Measurements from ENCODE around the gene FBXW11. TPM values are rescaled to one million over a fixed set of nuclear protein-coding genes. Genes with fewer than 3 reads are reported as not detected.
A peak's percentile ranks its signal among the peaks of the same experiment; 100 is the strongest.

The FBXW11 gene
- total and polyA plus RNA-seq, 10 of the 15 experiments (the other 5 are each of a cell fraction or from before 2014, with no cell fraction given): 4.3 to 61.5 (median 40.0) TPM

GRCh38 chr5:172048170-172048422 is 41.7 kb upstream of the FBXW11 start (continued):
- no peak for TF ChIP-seq CUX1 (IDR thresholded peaks at IDR 0.05; ENCODE audit: insufficient replicate concordance, low read depth, low read length)

GRCh38 chr5:172046593-172046992 is 40.2 kb upstream of the FBXW11 start:
- ChIA-PET SMC1A (ENCODE audit: uncharacterized antibody, unreplicated experiment) (interaction anchor here (1.0 to 4.9 kb wide), 2 partner anchors 135 to 140 kb away, joined by 4 to 23 read pairs; no protein-coding TSS in a partner anchor), RAD21 (ENCODE audit: unreplicated experiment) (interaction anchor here (0.5 to 3.4 kb wide), 3 partner anchors 11 to 392 kb away, joined by 3 to 16 read pairs (median 3); no protein-coding TSS in a partner anchor), CTCF (interaction anchor here (1.4 to 3.4 kb wide), 3 partner anchors 12 to 135 kb away, joined by 4 to 15 read pairs (median 5); no protein-coding TSS in a partner anchor), POLR2A (interaction anchor here (0.6 kb wide), 1 partner anchor 135 kb away, joined by 3 read pairs; no protein-coding TSS in a partner anchor)
- Histone ChIP-seq H3K36me3 (ENCODE audit: control insufficient read depth in 2 of 2, insufficient read depth in 2 of 2, low read length in 1 of 2) (peaks cover 12 to 39% of the 10 kb centered on the region in 2 experiments), H3K4me3 (no peak overlapping the region), H3K4me1 (ENCODE audit: control insufficient read depth, insufficient read depth, low read length) (no peaks in the 10 kb centered on the region), H3K27ac (ENCODE audit: control insufficient read depth, insufficient read depth) (no peak overlapping the region), H3K27me3 (replicated peaks in 1 of 2; ENCODE audit: control insufficient read depth in 2 of 2, insufficient read depth in 2 of 2, low read length in 1 of 2) (no peaks in the 10 kb centered on the region), H3K9me3 (replicated peaks; ENCODE audit: control insufficient read depth, insufficient read depth, low read length) (no peaks in the 10 kb centered on the region), H3K9ac (ENCODE audit: control insufficient read depth, insufficient read depth, low read length) (no peak overlapping the region), H3K4me2 (ENCODE audit: control insufficient read depth, insufficient read depth) (no peak overlapping the region), H2AFZ (ENCODE audit: control insufficient read depth, low read depth, low read length) (no peak overlapping the region), H4K20me1 (ENCODE audit: control insufficient read depth, insufficient read depth) (no peaks in the 10 kb centered on the region), H3K79me2 (ENCODE audit: control insufficient read depth, insufficient read depth, low read length) (no peaks in the 10 kb centered on the region)
- DNase-seq (ENCODE audit: low read depth, low spot score) (no peak), ATAC-seq (no peak), FAIRE-seq (no peak)
- WGBS (ENCODE audit: insufficient coverage, insufficient replicate concordance, low lambda C conversion rate, missing lambda C conversion rate): 100% methylated on average over 4 of the region's 4 CpGs
- in situ Hi-C loops (cut with MboI): loop anchor here (5.0 kb wide), 1 partner anchor 629 kb away; the partner anchor contains the start of gene FGF18
- BruUV-seq (replicated peaks): no TSS peak
- no peak for TF ChIP-seq RUNX3 (IDR thresholded peaks at IDR 0.05; ENCODE audit: low read length)
- TF ChIP-seq, protein P1, sequence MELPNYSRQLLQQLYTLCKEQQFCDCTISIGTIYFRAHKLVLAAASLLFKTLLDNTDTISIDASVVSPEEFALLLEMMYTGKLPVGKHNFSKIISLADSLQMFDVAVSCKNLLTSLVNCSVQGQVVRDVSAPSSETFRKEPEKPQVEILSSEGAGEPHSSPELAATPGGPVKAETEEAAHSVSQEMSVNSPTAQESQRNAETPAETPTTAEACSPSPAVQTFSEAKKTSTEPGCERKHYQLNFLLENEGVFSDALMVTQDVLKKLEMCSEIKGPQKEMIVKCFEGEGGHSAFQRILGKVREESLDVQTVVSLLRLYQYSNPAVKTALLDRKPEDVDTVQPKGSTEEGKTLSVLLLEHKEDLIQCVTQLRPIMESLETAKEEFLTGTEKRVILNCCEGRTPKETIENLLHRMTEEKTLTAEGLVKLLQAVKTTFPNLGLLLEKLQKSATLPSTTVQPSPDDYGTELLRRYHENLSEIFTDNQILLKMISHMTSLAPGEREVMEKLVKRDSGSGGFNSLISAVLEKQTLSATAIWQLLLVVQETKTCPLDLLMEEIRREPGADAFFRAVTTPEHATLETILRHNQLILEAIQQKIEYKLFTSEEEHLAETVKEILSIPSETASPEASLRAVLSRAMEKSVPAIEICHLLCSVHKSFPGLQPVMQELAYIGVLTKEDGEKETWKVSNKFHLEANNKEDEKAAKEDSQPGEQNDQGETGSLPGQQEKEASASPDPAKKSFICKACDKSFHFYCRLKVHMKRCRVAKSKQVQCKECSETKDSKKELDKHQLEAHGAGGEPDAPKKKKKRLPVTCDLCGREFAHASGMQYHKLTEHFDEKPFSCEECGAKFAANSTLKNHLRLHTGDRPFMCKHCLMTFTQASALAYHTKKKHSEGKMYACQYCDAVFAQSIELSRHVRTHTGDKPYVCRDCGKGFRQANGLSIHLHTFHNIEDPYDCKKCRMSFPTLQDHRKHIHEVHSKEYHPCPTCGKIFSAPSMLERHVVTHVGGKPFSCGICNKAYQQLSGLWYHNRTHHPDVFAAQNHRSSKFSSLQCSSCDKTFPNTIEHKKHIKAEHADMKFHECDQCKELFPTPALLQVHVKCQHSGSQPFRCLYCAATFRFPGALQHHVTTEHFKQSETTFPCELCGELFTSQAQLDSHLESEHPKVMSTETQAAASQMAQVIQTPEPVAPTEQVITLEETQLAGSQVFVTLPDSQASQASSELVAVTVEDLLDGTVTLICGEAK (IDR thresholded peaks at IDR 0.05; ENCODE audit: borderline replicate concordance): peak; percentile 65
- intact Hi-C loops (cut with micrococcal nuclease; ENCODE audit: unreplicated experiment): no loop called here
